Transverse colon (tissue), 3 donors: ENCODE results near the gene ACSS2.

ENCODE experiments used
- CTCF ChIP-seq, 5 experiments: fragments of 200-600 bp in 3 of 5; fragments of 450-650 bp in 2 of 5; sonication (generic) in 3 of 5; IDR thresholded peaks; 1 replicate in 2 of 5; 2 replicates in 3 of 5; pipeline ENCODE4 v1.5.1; 2016 to 2017; ENCODE audit warnings: antibody characterized with exemption in 5 of 5, inconsistent platforms in 3 of 5, mild to moderate bottlenecking in 2 of 5, moderate library complexity in 1 of 5
- POLR2A ChIP-seq: fragments of 450-650 bp; IDR thresholded peaks from one replicate; pipeline ENCODE4 v1.6.1; 2016; ENCODE audit warnings: antibody characterized with exemption, mild to moderate bottlenecking, moderate library complexity

DNA sequence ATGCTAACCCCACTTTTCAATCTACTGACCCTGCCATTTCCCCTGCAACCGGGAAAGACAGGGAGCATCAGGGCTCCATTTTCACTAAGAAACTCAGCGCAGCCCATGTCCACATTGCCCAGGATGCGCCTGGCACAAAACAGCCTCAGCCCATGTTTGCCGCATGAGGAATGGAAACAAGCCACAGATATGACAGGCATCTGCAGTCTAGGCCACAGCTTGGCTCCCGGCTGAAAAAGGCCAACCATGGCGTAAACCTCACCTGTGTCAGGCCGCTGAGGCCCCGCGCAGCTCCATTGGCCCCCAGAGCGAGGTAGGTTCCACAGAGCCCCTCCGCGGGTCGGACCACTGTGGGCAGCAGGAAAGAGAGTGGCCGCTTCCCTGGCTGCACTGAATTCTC, 25.4 kb upstream of the ACSS2 start:
- TF ChIP-seq CTCF (IDR thresholded peaks at IDR 0.05) (no peak), POLR2A (no peak)
